Measurements from ENCODE around the gene NUP188. TPM values are rescaled to one million over a fixed set of nuclear protein-coding genes. Genes with fewer than 3 reads are reported as not detected.

Gene NUP188
- total RNA-seq, 1 experiment from 2014 or later: 80.9 TPM

DNA sequence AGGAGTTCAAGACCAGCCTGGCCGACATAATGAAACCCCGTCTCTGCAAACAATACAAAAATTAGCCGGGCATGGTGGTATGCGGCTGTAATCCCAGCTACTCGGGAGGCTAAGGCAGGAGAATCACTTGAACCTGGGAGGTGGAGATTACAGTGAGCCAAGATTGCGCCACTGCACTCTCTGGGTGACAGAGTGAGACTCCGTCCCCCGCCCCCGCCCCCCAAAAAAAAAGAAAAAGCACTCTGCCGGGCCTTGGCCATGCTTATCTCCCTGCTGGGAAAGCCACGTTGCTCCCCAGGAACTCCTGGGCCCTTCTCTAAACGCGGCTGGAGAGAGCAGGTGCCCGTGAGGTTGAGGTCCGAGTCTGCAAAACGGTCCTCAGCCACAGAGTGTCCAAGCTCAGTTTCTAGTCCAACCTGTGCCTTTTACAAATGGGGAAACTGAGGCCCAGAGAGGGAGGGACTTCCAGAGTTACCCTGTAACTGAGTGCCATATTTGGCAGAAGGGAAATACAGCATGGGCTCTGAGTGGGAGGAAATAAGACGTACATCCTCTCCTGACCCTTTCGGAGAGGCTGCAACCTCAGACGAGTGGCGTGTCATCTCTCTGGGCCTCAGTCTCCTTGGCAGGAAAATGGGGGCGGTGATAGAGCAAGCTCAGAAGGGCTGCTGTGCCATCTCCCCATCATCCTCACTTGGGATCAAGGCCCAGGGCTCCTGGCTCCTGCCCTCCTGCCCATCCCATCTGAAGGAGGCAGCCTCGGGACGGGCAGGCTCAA, 33.3 kb upstream of the NUP188 start:
- POLR2A ChIA-PET: no interaction called here
- no peaks in the 10 kb centered on the region; the same call in 1 of the 2 replicates for H3K36me3 ChIP-seq (ENCODE audit: control insufficient read depth, insufficient read depth, low read length)
- no TSS peak for BruUV-seq (replicated peaks)

GRCh38 chr9:128916204-128916603, 31.3 kb upstream of the NUP188 start:
- no peak overlapping the region for H3K4me3 Mint-ChIP-seq (ENCODE audit: unreplicated experiment)
- DNase-seq: no peak
- H3K36me3 ChIP-seq (ENCODE audit: control insufficient read depth, insufficient read depth, low read length): no peaks in the 10 kb centered on the region; the same call in 1 of the 2 replicates
- ChIA-PET CTCF (no interaction called here), POLR2A (interaction anchor here (0.5 kb wide), 1 partner anchor 33 kb away, joined by 6 read pairs; no protein-coding TSS in a partner anchor)
- BruUV-seq (replicated peaks): no TSS peak
- no peaks in the 10 kb centered on the region for H3K9me3 ChIP-seq
- peaks cover 23% of the 10 kb centered on the region for H3K4me1 Mint-ChIP-seq (ENCODE audit: low read depth, unreplicated experiment)
- TF ChIP-seq, protein P1, sequence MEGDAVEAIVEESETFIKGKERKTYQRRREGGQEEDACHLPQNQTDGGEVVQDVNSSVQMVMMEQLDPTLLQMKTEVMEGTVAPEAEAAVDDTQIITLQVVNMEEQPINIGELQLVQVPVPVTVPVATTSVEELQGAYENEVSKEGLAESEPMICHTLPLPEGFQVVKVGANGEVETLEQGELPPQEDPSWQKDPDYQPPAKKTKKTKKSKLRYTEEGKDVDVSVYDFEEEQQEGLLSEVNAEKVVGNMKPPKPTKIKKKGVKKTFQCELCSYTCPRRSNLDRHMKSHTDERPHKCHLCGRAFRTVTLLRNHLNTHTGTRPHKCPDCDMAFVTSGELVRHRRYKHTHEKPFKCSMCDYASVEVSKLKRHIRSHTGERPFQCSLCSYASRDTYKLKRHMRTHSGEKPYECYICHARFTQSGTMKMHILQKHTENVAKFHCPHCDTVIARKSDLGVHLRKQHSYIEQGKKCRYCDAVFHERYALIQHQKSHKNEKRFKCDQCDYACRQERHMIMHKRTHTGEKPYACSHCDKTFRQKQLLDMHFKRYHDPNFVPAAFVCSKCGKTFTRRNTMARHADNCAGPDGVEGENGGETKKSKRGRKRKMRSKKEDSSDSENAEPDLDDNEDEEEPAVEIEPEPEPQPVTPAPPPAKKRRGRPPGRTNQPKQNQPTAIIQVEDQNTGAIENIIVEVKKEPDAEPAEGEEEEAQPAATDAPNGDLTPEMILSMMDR (IDR thresholded peaks at IDR 0.05; ENCODE audit: insufficient read depth in 1 of 2, low read depth in 1 of 2, low read length in 1 of 2, severe bottlenecking in 1 of 2, unreplicated experiment in 1 of 2): no peak
- H3K4me1 ChIP-seq: peaks cover 18% of the 10 kb centered on the region
- no peaks in the 10 kb centered on the region for H3K27me3 ChIP-seq (replicated peaks; ENCODE audit: control insufficient read depth, insufficient read depth, low read length)
- intact Hi-C loops (cut with micrococcal nuclease; ENCODE audit: unreplicated experiment): no loop called here
- peaks cover 44% of the 10 kb centered on the region for H3K36me3 Mint-ChIP-seq (ENCODE audit: insufficient read depth, unreplicated experiment)
- H3K27me3 Mint-ChIP-seq (ENCODE audit: insufficient read depth, unreplicated experiment): no peaks in the 10 kb centered on the region
- H3K9me3 Mint-ChIP-seq (ENCODE audit: unreplicated experiment): no peaks in the 10 kb centered on the region
- H3K4me3 ChIP-seq (ENCODE audit: low read depth, low read length): no peak overlapping the region
- no peak overlapping the region for H3K27ac Mint-ChIP-seq (ENCODE audit: unreplicated experiment)

More for the DNA sequence above, 33.3 kb upstream of the NUP188 start:
- no peaks in the 10 kb centered on the region for H3K9me3 ChIP-seq
- TF ChIP-seq, protein P1 (IDR thresholded peaks at IDR 0.05; ENCODE audit: insufficient read depth in 1 of 2, low read depth in 1 of 2, low read length in 1 of 2, severe bottlenecking in 1 of 2, unreplicated experiment in 1 of 2): no peak
- Mint-ChIP-seq H3K27ac (ENCODE audit: unreplicated experiment) (no peak overlapping the region), H3K4me3 (ENCODE audit: unreplicated experiment) (no peak overlapping the region), H3K27me3 (ENCODE audit: insufficient read depth, unreplicated experiment) (no peaks in the 10 kb centered on the region), H3K4me1 (ENCODE audit: low read depth, unreplicated experiment) (peaks cover 27% of the 10 kb centered on the region), H3K9me3 (ENCODE audit: unreplicated experiment) (no peaks in the 10 kb centered on the region), H3K36me3 (ENCODE audit: insufficient read depth, unreplicated experiment) (peaks cover 57% of the 10 kb centered on the region)
- no peaks in the 10 kb centered on the region for H3K27me3 ChIP-seq (replicated peaks; ENCODE audit: control insufficient read depth, insufficient read depth, low read length)
- intact Hi-C loops (cut with micrococcal nuclease; ENCODE audit: unreplicated experiment): no loop called here
- DNase-seq: no peak
- CTCF ChIA-PET: no interaction called here
- H3K4me3 ChIP-seq (ENCODE audit: low read depth, low read length): no peak overlapping the region
- H3K4me1 ChIP-seq: peaks cover 19% of the 10 kb centered on the region

GRCh38 chr9:128916745-128917144, 30.8 kb upstream of the NUP188 start:
- POLR2A ChIA-PET: no interaction called here
- no peaks in the 10 kb centered on the region; the same call in 1 of the 2 replicates for H3K36me3 ChIP-seq (ENCODE audit: control insufficient read depth, insufficient read depth, low read length)
- CTCF ChIA-PET: no interaction called here
- peaks cover 42% of the 10 kb centered on the region for H3K36me3 Mint-ChIP-seq (ENCODE audit: insufficient read depth, unreplicated experiment)
- H3K4me1 Mint-ChIP-seq (ENCODE audit: low read depth, unreplicated experiment): peaks cover 20% of the 10 kb centered on the region
- no peaks in the 10 kb centered on the region for H3K9me3 Mint-ChIP-seq (ENCODE audit: unreplicated experiment)
- no peak for DNase-seq
- no TSS peak for BruUV-seq (replicated peaks)
- intact Hi-C loops (cut with micrococcal nuclease; ENCODE audit: unreplicated experiment): no loop called here
- H3K4me3 Mint-ChIP-seq (ENCODE audit: unreplicated experiment): no peak overlapping the region
- H3K4me3 ChIP-seq (ENCODE audit: low read depth, low read length): no peak overlapping the region
- no peaks in the 10 kb centered on the region for H3K27me3 Mint-ChIP-seq (ENCODE audit: insufficient read depth, unreplicated experiment)
- peaks cover 12% of the 10 kb centered on the region for H3K4me1 ChIP-seq
- no peak overlapping the region for H3K27ac Mint-ChIP-seq (ENCODE audit: unreplicated experiment)
- H3K27me3 ChIP-seq (replicated peaks; ENCODE audit: control insufficient read depth, insufficient read depth, low read length): no peaks in the 10 kb centered on the region
- no peaks in the 10 kb centered on the region for H3K9me3 ChIP-seq
- TF ChIP-seq, protein P1 (IDR thresholded peaks at IDR 0.05; ENCODE audit: insufficient read depth in 1 of 2, low read depth in 1 of 2, low read length in 1 of 2, severe bottlenecking in 1 of 2, unreplicated experiment in 1 of 2): no peak
